HepG2 (cell line): ENCODE measurements around the gene RAD23A. TPM values are rescaled to one million over a fixed set of nuclear protein-coding genes. Genes with fewer than 3 reads are reported as not detected.

ENCODE experiments used
- ARNT2 ChIP-seq: sonication (generic); formaldehyde crosslinking; IDR thresholded peaks from 2 replicates; pipeline ENCODE4 v1.8.0; 2022; ENCODE audit warnings: mild to moderate bottlenecking, low read depth, missing genetic modification reagents, moderate library complexity
- CEBPB ChIP-seq: IDR thresholded peaks from 2 replicates; pipeline ENCODE4 v1.6.1; 2011; ENCODE audit warnings: low read depth, low read length, improper control_type of control experiment, borderline replicate concordance
- CREB1 ChIP-seq, 2 experiments: fragments of 450-650 bp in 1 of 2; IDR thresholded peaks; 2 replicates each; pipeline ENCODE4 v1.6.1; 2016 to 2017; ENCODE audit warnings: control low read depth in 1 of 2, mild to moderate bottlenecking in 1 of 2, missing compliant biosample characterization in 1 of 2, missing genetic modification characterization in 1 of 2
- CREM ChIP-seq, 2 experiments: sonication (generic) in 1 of 2; formaldehyde crosslinking in 1 of 2; IDR thresholded peaks; 2 replicates each; pipeline versions ENCODE4 v1.4.0 to v1.6.1; 2016 to 2020; ENCODE audit warnings: antibody characterized with exemption in 1 of 2, mild to moderate bottlenecking in 1 of 2, missing genetic modification reagents in 1 of 2
- DMAP1 ChIP-seq: IDR thresholded peaks from 2 replicates; pipeline ENCODE4 v1.6.1; 2016
- E2F2 ChIP-seq: sonication (generic); formaldehyde crosslinking; IDR thresholded peaks from 2 replicates; pipeline ENCODE4 v1.4.0; 2020; ENCODE audit warnings: missing genetic modification reagents, borderline replicate concordance
- FOXP4 ChIP-seq: sonication (generic); formaldehyde crosslinking; IDR thresholded peaks from 2 replicates; pipeline ENCODE4 v1.4.0; 2020; ENCODE audit warnings: missing genetic modification reagents
- GABPB1 ChIP-seq: IDR thresholded peaks from 2 replicates; pipeline ENCODE4 v1.6.1; 2016; ENCODE audit warnings: mild to moderate bottlenecking, missing genetic modification reagents, moderate library complexity, missing compliant biosample characterization
- HNRNPH1 ChIP-seq: fragments of 200-400 bp; formaldehyde crosslinking; optimal IDR thresholded peaks from 2 replicates; pipeline ENCODE3; 2017; ENCODE audit warnings: mild to moderate bottlenecking, low read depth, low read length
- HNRNPLL ChIP-seq: fragments of 200-400 bp; formaldehyde crosslinking; IDR thresholded peaks from 2 replicates; pipeline ENCODE4 v1.6.1; 2017; ENCODE audit warnings: mild to moderate bottlenecking, low read depth, low read length; ENCODE audit not compliant: poor library complexity, severe bottlenecking
- KDM2A ChIP-seq: sonication (generic); formaldehyde crosslinking; IDR thresholded peaks from 2 replicates; pipeline ENCODE4 v1.4.0; 2020; ENCODE audit warnings: low read depth, missing genetic modification reagents, borderline replicate concordance
- NFIC ChIP-seq: IDR thresholded peaks from 2 replicates; pipeline ENCODE4 v1.6.1; 2012; ENCODE audit warnings: mild to moderate bottlenecking, low read length, inconsistent platforms
- PAF1 ChIP-seq: IDR thresholded peaks from 2 replicates; pipeline ENCODE4 v1.6.1; 2016; ENCODE audit warnings: missing genetic modification reagents, missing compliant biosample characterization
- RFX1 ChIP-seq: fragments of 450-650 bp; IDR thresholded peaks from 2 replicates; pipeline ENCODE4 v1.6.1; 2017
- TCF12 ChIP-seq, 2 experiments: fragments of 450-650 bp in 1 of 2; sonication (generic) in 1 of 2; formaldehyde crosslinking in 1 of 2; IDR thresholded peaks; 2 replicates each; pipeline versions ENCODE4 v1.6.1 to v1.8.0; 2017 to 2022; ENCODE audit warnings: antibody characterized with exemption in 1 of 2, mild to moderate bottlenecking in 1 of 2, missing genetic modification reagents in 1 of 2, moderate library complexity in 1 of 2
- THAP9 ChIP-seq: sonication (generic); formaldehyde crosslinking; IDR thresholded peaks from 2 replicates; pipeline ENCODE4; 2020; ENCODE audit warnings: missing genetic modification reagents, mild to moderate bottlenecking, borderline replicate concordance
- ZBTB14 ChIP-seq: sonication (generic); formaldehyde crosslinking; IDR thresholded peaks from 2 replicates; pipeline ENCODE4 v1.4.0; 2020; ENCODE audit warnings: missing genetic modification reagents
- ZFP36L1 ChIP-seq: sonication (generic); formaldehyde crosslinking; IDR thresholded peaks from 2 replicates; pipeline ENCODE4 v1.8.0; 2022; ENCODE audit warnings: mild to moderate bottlenecking, missing genetic modification reagents, moderate library complexity
- ZNF780A ChIP-seq: sonication (generic); formaldehyde crosslinking; IDR thresholded peaks from 2 replicates; pipeline ENCODE4 v1.8.0; 2022; ENCODE audit warnings: mild to moderate bottlenecking, missing genetic modification reagents, moderate library complexity
- ZNF788 ChIP-seq: sonication (generic); formaldehyde crosslinking; IDR thresholded peaks from 2 replicates; pipeline ENCODE4 v1.5.0; 2020; ENCODE audit warnings: mild to moderate bottlenecking, missing genetic modification reagents, borderline replicate concordance
- ZSCAN29 ChIP-seq: sonication (generic); formaldehyde crosslinking; conservative IDR thresholded peaks from 2 replicates; pipeline ENCODE4 v1.4.0; 2020; ENCODE audit warnings: mild to moderate bottlenecking, missing genetic modification reagents
- ZSCAN30 ChIP-seq: sonication (generic); formaldehyde crosslinking; IDR thresholded peaks from 2 replicates; pipeline ENCODE4 v1.5.0; 2020; ENCODE audit warnings: mild to moderate bottlenecking, missing genetic modification reagents
- polyA plus RNA-seq, 8 experiments: library from polyadenylated mRNA; depleted of rRNA in 3 of 8; stranded (reverse) in 7 of 8; unstranded in 1 of 8; fragments of >200 nt; fragmentation: Illumina TruSeq in 4 of 8; extraction: Trizol in 4 of 8; gene quantifications; 2 replicates each; pipeline versions ENCODE4 v1.2.1 to v1.2.3, GENCODE V29; 2011 to 2016; ENCODE audit warnings: low read depth in 4 of 8, missing spikeins in 1 of 8, mixed read lengths in 1 of 8; ENCODE audit not compliant: insufficient read depth in 1 of 8
- total RNA-seq, 5 experiments: library from RNA; depleted of rRNA; stranded (reverse); fragments of >200 nt; fragmentation: Illumina TruSeq; extraction: Trizol; gene quantifications; 2 replicates each; pipeline ENCODE4 v1.2.3, GENCODE V29; 2016; ENCODE audit warnings: low read depth in 1 of 5

Gene RAD23A
- total and polyA plus RNA-seq, 2 of the 13 experiments (the other 11 are each of a cell fraction or from before 2014, with no cell fraction given): 42.5 to 54.2 TPM

GRCh38 chr19:12983542-12984142 lies 38.0 kb downstream of the RAD23A start (continued):
- TF ChIP-seq TCF12 (IDR thresholded peaks at IDR 0.05): no peak
- peak; percentile 18; the same call in 1 of the 2 replicates for TF ChIP-seq TCF12 (CRISPR knock-in tag; IDR thresholded peaks at IDR 0.05)
- TF ChIP-seq E2F2 (CRISPR knock-in tag): no peak
- no peak for TF ChIP-seq CREM (IDR thresholded peaks at IDR 0.05)
- no peak for TF ChIP-seq CREM (CRISPR knock-in tag; IDR thresholded peaks at IDR 0.05)
- 0 out of 2 replicates have a peak, but pooled peaks have one; percentile 39 for TF ChIP-seq ZFP36L1 (CRISPR knock-in tag)
- peak; percentile 63; the same call in 1 of the 2 replicates for TF ChIP-seq GABPB1 (CRISPR knock-in tag)
- TF ChIP-seq HNRNPH1: no peak
- no peak for TF ChIP-seq NFIC
- peak; percentile 58; the same call in 1 of the 2 replicates for TF ChIP-seq KDM2A
- no peak for TF ChIP-seq PAF1 (CRISPR knock-in tag)
- TF ChIP-seq ZBTB14 (CRISPR knock-in tag): peak; percentile 99
- TF ChIP-seq ZSCAN30: no peak
- no peak for TF ChIP-seq ARNT2
- peak; percentile 84 for TF ChIP-seq RFX1
- TF ChIP-seq CREB1 (IDR thresholded peaks at IDR 0.05): peak; percentile 13; the same call in 1 of the 2 replicates
- TF ChIP-seq CREB1 (CRISPR knock-in tag; IDR thresholded peaks at IDR 0.05): no peak
- TF ChIP-seq HNRNPLL: peak; percentile 41
- no peak; the same call in 1 of the 2 replicates for TF ChIP-seq THAP9
- no peak for TF ChIP-seq ZNF780A (CRISPR knock-in tag)
- no peak; the same call in 1 of the 2 replicates for TF ChIP-seq ZSCAN29 (CRISPR knock-in tag)
- no peak for TF ChIP-seq FOXP4 (CRISPR knock-in tag)
- peak; percentile 24; the same call in 1 of the 2 replicates for TF ChIP-seq CEBPB
- peak; percentile 79; the same call in 1 of the 2 replicates for TF ChIP-seq ZNF788 (CRISPR knock-in tag)
- no peak; the same call in 1 of the 2 replicates for TF ChIP-seq DMAP1 (CRISPR knock-in tag)
